Suprapubic skin (tissue), 4 donors: ENCODE data around the gene FRMPD1.

Experiments used
- CTCF ChIP-seq, 2 donors: fragments of 200-600 bp in 1 of 2; fragments of 450-650 bp in 1 of 2; sonication (generic) in 1 of 2; IDR thresholded peaks; one replicate each; pipeline ENCODE4 v1.5.1; 2016 to 2019; ENCODE audit warnings: antibody characterized with exemption in 2 of 2, mild to moderate bottlenecking in 1 of 2, moderate library complexity in 1 of 2
- EP300 ChIP-seq: sonication (generic); formaldehyde crosslinking; IDR thresholded peaks from one replicate; pipeline ENCODE4 v1.6.1; 2017; ENCODE audit warnings: antibody characterized with exemption
- POLR2AphosphoS5 ChIP-seq, 3 donors: sonication (generic); formaldehyde crosslinking; IDR thresholded peaks; one replicate each; pipeline ENCODE4 v1.6.1; 2017; ENCODE audit warnings: antibody characterized with exemption in 3 of 3

- no peak for TF ChIP-seq CTCF (IDR thresholded peaks at IDR 0.05)
- TF ChIP-seq POLR2AphosphoS5 (IDR thresholded peaks at IDR 0.05) = no peak
- no peak for TF ChIP-seq EP300
These were observed 100.4 kb downstream of the FRMPD1 start for GRCh38 chr9:37751186-37751585.
